RWPE2 (cell line): Measurements from ENCODE around the gene ZNF787.

ENCODE experiments used
- ATAC-seq: fragments of 200-7000 bp; cut with Tn5 transposase; 3 replicates; pipeline ENCODE4 v1.9.1; 2021; ENCODE audit warnings: low read depth
- DNase-seq: peaks from one replicate; pipeline ENCODE4 v3.0.0-alpha.2; 2020; ENCODE audit warnings: low spot score
- H3K27ac ChIP-seq: fragments of 450-650 bp; 2 replicates; pipeline ENCODE4 v1.5.1; 2017; ENCODE audit warnings: mild to moderate bottlenecking; ENCODE audit not compliant: poor library complexity, severe bottlenecking
- H3K27me3 ChIP-seq: fragments of 250-450 bp; sonication (Bioruptor Pico); 2 replicates; pipeline ENCODE4 v1.5.1; 2021; ENCODE audit warnings: mild to moderate bottlenecking, moderate library complexity; ENCODE audit not compliant: insufficient read depth, poor library complexity, severe bottlenecking
- H3K36me3 ChIP-seq: fragments of 250-450 bp; sonication (Bioruptor Pico); 2 replicates; pipeline ENCODE4 v1.5.1; 2020; ENCODE audit warnings: low read depth, mild to moderate bottlenecking, moderate library complexity
- H3K4me1 ChIP-seq: fragments of 250-450 bp; sonication (Bioruptor Pico); 2 replicates; pipeline ENCODE4 v1.5.1; 2021; ENCODE audit warnings: mild to moderate bottlenecking, moderate library complexity; ENCODE audit not compliant: insufficient read depth, poor library complexity, severe bottlenecking
- H3K4me3 ChIP-seq: fragments of 250-450 bp; sonication (Bioruptor Pico); 2 replicates; pipeline ENCODE4 v1.5.1; 2021; ENCODE audit warnings: mild to moderate bottlenecking, moderate library complexity; ENCODE audit not compliant: severe bottlenecking
- H3K9me3 ChIP-seq: fragments of 250-450 bp; sonication (Bioruptor Pico); 2 replicates; pipeline ENCODE4 v1.5.1; 2021; ENCODE audit warnings: mild to moderate bottlenecking, moderate library complexity; ENCODE audit not compliant: severe bottlenecking
- TF ChIP-seq, protein P1 (sequence below): fragments of 450-650 bp; IDR thresholded peaks from one replicate; pipeline ENCODE4 v1.5.1; 2017; ENCODE audit warnings: mild to moderate bottlenecking, moderate library complexity; ENCODE audit not compliant: poor library complexity, severe bottlenecking

The ZNF787 gene

DNA sequence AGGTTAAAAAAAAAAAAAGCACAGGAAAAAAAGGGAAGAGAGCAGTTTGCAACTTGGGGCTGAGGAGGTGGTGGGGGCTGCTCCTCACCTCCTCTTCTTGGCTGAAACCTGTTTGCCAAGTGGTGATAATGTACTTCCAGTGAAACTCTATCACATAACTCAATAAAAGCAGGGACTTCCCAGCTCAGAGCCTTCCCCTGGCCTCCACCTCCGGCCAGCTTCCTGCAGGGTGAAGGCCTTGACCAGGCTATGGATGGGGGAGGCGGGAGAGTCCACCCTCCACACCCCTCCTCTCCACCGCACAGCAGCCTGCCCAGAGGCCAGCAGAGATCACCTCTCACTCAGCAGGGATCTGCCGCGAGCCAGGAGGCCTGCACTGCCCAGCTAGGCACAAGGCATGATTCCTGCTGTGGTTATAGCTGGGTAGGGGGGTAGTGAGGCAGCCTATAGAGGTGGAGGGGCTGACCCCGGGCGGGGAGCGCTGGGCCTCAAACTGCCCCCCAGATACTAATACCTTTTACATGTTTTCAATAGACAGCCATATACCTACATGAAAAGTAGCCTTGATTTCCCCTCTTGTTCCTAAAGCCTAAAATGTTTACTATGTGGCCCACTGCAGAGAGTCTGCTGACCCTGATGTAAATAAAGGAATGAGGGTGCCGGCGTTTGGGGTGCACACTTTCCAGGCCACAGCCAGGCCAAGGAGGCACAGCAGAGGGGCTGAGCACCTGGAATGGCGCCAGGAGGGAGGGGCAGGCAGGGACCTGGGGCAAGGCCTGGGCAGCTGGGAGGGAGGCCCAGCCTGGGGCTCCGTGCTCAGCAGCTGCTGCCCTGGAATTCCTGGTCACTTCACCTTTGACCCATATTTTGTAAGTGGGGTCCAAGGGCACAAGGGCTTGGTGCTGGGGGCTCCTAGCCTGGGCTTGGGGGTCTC is 10.3 kb downstream of the ZNF787 start:
- no peak overlapping the region for H3K27ac ChIP-seq
- no peak for DNase-seq

DNA sequence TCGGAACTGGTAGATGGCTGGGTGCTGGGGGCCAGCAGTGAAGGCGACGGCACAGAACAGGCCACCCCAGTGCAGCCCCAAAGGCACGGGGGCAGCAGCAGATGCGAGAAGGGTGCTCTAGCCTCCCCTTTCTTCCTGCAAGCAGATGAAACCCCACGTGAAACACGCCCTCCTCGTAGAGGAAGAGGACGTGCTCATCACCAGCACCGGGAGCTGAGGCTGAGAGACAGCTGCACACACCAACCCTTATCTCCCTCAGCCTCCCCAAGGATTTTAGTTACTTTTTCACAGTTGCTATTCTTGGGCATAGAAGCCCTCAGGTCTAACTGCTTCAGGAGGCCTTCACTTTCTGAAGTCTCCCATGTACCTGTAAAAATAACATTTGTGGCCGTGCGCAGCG is 11.9 kb downstream of the ZNF787 start:
- no peak for DNase-seq

More for the DNA sequence above, 10.3 kb downstream of the ZNF787 start:
- Histone ChIP-seq H3K4me1 (no peaks in the 10 kb centered on the region), H3K4me3 (no peak overlapping the region), H3K27me3 (no peaks in the 10 kb centered on the region), H3K9me3 (no peaks in the 10 kb centered on the region), H3K36me3 (peaks cover 19% of the 10 kb centered on the region)
- no peak for ATAC-seq
- TF ChIP-seq, protein P1, sequence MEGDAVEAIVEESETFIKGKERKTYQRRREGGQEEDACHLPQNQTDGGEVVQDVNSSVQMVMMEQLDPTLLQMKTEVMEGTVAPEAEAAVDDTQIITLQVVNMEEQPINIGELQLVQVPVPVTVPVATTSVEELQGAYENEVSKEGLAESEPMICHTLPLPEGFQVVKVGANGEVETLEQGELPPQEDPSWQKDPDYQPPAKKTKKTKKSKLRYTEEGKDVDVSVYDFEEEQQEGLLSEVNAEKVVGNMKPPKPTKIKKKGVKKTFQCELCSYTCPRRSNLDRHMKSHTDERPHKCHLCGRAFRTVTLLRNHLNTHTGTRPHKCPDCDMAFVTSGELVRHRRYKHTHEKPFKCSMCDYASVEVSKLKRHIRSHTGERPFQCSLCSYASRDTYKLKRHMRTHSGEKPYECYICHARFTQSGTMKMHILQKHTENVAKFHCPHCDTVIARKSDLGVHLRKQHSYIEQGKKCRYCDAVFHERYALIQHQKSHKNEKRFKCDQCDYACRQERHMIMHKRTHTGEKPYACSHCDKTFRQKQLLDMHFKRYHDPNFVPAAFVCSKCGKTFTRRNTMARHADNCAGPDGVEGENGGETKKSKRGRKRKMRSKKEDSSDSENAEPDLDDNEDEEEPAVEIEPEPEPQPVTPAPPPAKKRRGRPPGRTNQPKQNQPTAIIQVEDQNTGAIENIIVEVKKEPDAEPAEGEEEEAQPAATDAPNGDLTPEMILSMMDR, result no peak

DNA sequence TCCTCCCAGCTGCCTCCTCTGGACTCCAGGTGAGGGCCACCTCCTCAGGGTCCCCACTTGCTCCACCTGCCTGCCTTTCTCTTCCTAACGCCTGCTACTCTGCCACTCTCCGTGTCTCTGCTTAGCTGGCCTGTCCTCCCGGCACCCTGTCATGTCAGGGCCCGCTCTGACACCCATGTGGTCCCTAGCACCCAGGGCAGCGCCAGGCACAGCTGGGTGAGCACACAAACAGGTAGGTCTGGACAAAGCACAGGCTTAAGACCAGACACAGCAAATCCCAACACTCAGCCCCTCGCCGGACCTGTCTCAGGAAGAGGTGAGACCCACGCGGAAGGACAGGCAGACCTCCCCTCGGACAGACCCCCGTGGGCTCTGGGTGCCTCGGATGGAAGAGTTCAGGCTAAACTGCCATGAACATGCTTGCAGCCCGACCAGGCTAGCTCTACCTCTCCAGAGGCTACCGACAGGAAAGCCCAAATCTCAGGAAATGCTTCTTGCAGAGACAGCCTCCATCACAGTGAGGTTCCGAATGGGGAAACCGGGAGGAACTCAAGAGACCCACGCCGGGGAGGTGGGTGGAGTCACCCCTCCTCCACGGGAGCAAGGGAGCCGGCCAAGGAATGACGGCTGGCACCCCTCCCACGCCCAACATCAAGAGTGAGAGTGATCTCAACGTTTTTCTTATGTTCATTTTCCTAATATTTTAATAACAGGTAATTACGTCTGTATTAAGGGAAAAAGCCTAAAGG is 12.5 kb downstream of the ZNF787 start:
- DNase-seq (no peak), ATAC-seq (no peak)
- Histone ChIP-seq H3K4me3 (no peak overlapping the region), H3K27ac (no peak overlapping the region), H3K27me3 (no peaks in the 10 kb centered on the region), H3K36me3 (peaks cover 18% of the 10 kb centered on the region; the same call in 1 of the 2 replicates), H3K9me3 (no peaks in the 10 kb centered on the region), H3K4me1 (no peaks in the 10 kb centered on the region)
- TF ChIP-seq, protein P1, result no peak

More for the DNA sequence above, 11.9 kb downstream of the ZNF787 start:
- Histone ChIP-seq H3K4me3 (no peak overlapping the region), H3K27ac (no peak overlapping the region), H3K36me3 (peaks cover 18% of the 10 kb centered on the region; the same call in 1 of the 2 replicates), H3K9me3 (no peaks in the 10 kb centered on the region), H3K4me1 (no peaks in the 10 kb centered on the region), H3K27me3 (no peaks in the 10 kb centered on the region)
- TF ChIP-seq, protein P1, result no peak
- ATAC-seq, result no peak

DNA sequence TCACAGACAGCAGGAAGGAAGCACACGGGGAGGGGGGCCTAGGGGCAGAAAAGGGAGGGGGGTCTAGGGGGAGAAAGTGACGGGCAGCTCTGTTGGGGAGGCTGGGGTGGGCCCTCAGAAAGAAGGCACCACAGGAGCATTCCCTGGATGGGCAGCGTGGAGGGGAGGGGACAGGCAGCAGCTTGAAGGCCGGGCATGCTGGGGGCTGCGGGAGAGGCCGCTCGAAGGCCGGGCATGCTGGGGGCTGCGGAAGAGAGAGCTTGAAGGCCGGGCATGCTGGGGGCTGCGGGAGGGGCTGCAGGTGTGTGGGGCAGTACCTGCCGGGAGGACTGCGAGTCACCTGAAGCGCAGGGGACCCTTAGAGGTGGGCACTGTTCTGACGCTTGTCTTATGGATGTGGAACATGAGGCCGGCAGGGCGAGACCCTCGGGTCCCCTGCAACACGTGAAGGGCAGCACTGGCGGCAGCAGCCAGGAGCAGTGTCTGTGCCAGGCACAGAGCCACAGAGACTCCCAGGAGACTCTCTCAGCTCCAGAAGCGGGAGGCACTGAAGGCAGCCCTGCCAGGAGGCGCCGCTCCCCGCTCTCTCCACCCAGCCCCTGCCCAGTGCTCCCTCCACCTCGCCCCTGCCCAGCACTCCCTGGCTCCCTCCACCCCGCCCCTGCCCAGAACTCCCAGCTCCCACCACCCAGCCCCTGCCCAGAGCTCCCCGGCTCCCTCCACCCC is 13.3 kb downstream of the ZNF787 start:
- no peak; the same call in 2 of the 3 replicates for ATAC-seq
- DNase-seq, result no peak
- Histone ChIP-seq H3K9me3 (no peaks in the 10 kb centered on the region), H3K4me1 (no peaks in the 10 kb centered on the region), H3K4me3 (no peak overlapping the region), H3K36me3 (peaks cover 18% of the 10 kb centered on the region; the same call in 1 of the 2 replicates), H3K27ac (no peak overlapping the region), H3K27me3 (no peaks in the 10 kb centered on the region)
- TF ChIP-seq, protein P1, result no peak
